Central memory CD8-positive, alpha-beta T cell (primary cell): ENCODE results near the gene RPL19.
"Not testable (repeated sequence)": the region's sequence is repeated elsewhere in the genome, so short reads cannot be mapped to it uniquely, and the experiment has no call there.

ENCODE experiments used
- ATAC-seq: fragments of 150-1000 bp; cut with Tn5 transposase; replicated peaks from 2 replicates; pipeline ENCODE4 v1.10.0; 2022; ENCODE audit warnings: mild to moderate bottlenecking, moderate FRiP score, moderate number of reproducible peaks; ENCODE audit not compliant: poor library complexity, severe bottlenecking; ENCODE audit errors: extremely low read depth
- DNase-seq, 2 donors: peaks; one replicate each; pipeline ENCODE4 v3.0.0; 2021; ENCODE audit warnings: low spot score in 2 of 2
- H3K27ac Mint-ChIP-seq: one replicate; pipeline ENCODE4 v1.8.0; 2022; ENCODE audit warnings: low read depth, mild to moderate bottlenecking, moderate library complexity, mixed read lengths
- H3K27me3 Mint-ChIP-seq: one replicate; pipeline ENCODE4 v1.8.0; 2022; ENCODE audit warnings: mixed read lengths
- H3K36me3 Mint-ChIP-seq: one replicate; pipeline ENCODE4 v1.8.0; 2022; ENCODE audit warnings: mild to moderate bottlenecking, moderate library complexity, mixed read lengths; ENCODE audit not compliant: insufficient read depth
- H3K4me1 Mint-ChIP-seq: one replicate; pipeline ENCODE4 v1.8.0; 2022; ENCODE audit warnings: mixed read lengths
- H3K4me3 Mint-ChIP-seq: one replicate; pipeline ENCODE4 v1.8.0; 2022; ENCODE audit warnings: mild to moderate bottlenecking, moderate library complexity, mixed read lengths
- H3K9me3 Mint-ChIP-seq: one replicate; pipeline ENCODE4 v1.8.0; 2022; ENCODE audit warnings: mixed read lengths

Gene RPL19

DNA sequence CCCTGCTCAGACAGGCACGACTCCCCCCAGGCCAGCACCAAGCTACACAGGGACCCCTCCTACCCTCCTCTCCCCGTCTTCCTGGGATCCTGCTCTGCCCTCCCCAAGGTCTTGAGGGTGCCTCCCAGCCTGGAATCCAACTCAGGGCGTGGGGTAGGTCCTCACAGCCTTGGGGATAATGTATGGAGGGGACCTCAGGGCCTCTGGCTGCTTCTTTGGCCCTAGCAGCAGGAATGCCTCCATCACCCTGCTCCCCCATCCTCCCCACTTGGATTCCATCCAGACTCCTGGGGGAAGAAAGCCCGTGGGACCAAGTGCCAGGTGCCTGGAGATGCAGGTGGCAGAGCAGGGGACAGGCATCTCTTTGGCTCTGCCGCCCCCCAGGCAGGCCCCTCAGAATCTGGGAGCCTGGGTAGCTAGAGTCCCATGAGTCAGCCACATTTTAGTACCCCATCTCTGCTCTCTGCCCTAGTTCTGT is 36.4 kb downstream of the RPL19 start:
- DNase-seq (no peak), ATAC-seq (no peak)
- Mint-ChIP-seq H3K9me3 (no peaks in the 10 kb centered on the region), H3K36me3 (peaks cover 9% of the 10 kb centered on the region), H3K4me3 (no peak overlapping the region), H3K27me3 (peaks cover 9% of the 10 kb centered on the region), H3K4me1 (peaks cover 45% of the 10 kb centered on the region), H3K27ac (peak overlapping the region; percentile 25)

DNA sequence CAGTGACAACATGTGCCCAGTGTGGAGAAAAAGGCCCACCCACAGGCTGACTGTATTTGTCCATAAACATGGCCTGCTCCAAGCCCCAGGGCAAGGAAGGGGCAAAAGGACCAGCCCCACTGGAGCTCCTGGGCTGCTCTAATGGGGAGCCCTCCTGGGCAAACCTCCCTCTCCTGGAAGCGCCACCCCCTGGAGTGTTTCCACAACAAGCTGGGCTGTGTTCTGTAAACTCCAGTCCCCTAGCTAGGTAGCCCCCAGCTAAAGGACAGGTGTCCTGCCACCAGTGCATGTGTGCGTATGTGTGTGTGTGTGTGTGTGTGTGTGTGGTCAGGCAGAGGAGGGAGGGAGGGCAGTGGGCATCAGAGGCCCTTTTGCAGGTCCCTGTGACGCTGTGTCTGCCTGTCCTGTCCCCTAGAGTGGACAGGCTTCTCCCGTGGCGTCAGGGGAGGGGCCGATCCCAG is 36.9 kb downstream of the RPL19 start:
- H3K27ac Mint-ChIP-seq: no peak overlapping the region

DNA sequence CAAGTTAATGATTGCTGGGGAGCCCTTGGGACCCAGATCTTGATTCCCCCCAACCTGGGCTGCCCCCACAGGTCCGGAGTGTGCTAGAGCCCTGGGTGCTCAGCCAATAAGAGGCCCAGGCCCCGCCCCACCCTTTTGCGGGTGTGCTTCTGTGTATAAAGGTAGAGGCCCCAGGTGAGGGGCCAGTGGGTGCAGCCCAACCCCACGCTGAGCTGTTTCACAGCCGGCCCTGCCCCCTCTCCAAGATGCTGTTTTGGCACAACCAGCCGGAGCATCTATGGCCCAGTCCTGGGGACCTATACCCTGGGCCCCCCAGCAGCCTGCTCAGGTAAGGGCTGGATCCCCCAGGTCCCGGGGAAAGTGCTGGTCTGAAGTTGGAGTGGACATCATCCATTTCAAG is 37.5 kb downstream of the RPL19 start:
- DNase-seq (no peak), ATAC-seq (no peak)
- H3K27me3 Mint-ChIP-seq: no peaks in the 10 kb centered on the region
- H3K4me3 Mint-ChIP-seq: no peak overlapping the region
- peaks cover 34% of the 10 kb centered on the region for H3K4me1 Mint-ChIP-seq
- H3K36me3 Mint-ChIP-seq: peaks cover 9% of the 10 kb centered on the region
- H3K9me3 Mint-ChIP-seq: no peaks in the 10 kb centered on the region
- H3K27ac Mint-ChIP-seq: peak overlapping the region; percentile 95

More for the DNA sequence above, 36.9 kb downstream of the RPL19 start:
- H3K36me3 Mint-ChIP-seq: peaks cover 9% of the 10 kb centered on the region
- peaks cover 4% of the 10 kb centered on the region for H3K27me3 Mint-ChIP-seq
- ATAC-seq: no peak
- no peaks in the 10 kb centered on the region for H3K9me3 Mint-ChIP-seq
- no peak overlapping the region for H3K4me3 Mint-ChIP-seq
- H3K4me1 Mint-ChIP-seq: peaks cover 40% of the 10 kb centered on the region
- DNase-seq: no peak

GRCh38 chr17:39238311-39238972 is 38.4 kb downstream of the RPL19 start:
- H3K36me3 Mint-ChIP-seq: peaks cover 9% of the 10 kb centered on the region
- H3K27ac Mint-ChIP-seq: peak overlapping the region; percentile 95
- peaks cover 34% of the 10 kb centered on the region for H3K4me1 Mint-ChIP-seq
- peak overlapping the region; percentile 82 for H3K4me3 Mint-ChIP-seq
- no peaks in the 10 kb centered on the region for H3K9me3 Mint-ChIP-seq
- DNase-seq (peak; percentile 60 to 81), ATAC-seq (peak; percentile 93)
- H3K27me3 Mint-ChIP-seq: no peaks in the 10 kb centered on the region

DNA sequence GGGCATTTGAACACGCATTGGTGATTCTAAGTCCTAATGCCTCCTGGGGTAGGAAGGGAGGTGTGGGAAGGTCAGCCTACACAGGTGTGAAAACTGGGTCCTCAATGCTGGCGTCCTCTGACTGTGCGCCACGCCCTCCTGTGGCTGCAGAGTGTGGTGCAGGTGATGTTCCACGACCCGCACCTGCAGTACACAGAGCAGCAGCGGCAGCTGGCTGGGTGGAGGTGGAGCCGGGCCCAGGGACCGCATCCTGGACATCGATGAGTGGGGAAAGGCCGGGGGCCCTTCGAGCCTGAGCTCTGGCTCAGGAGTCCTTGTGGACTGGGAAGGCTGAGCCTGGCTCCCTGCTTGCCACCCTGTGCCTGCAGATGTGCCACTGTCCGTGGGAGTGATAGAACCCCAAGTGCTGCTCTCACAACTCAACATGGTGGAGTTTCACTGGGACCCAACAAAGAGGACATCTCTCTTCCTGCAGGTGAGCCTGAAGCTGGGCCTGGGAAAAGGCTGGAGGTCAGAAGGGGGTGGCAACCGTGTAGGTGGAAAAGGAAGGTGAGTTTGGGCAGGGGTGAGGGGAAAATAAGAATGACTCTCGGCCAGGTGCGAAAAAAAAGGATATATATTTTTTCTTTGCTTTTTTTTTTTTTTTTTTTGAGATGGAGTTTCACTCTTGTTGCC is 39.7 kb downstream of the RPL19 start:
- DNase-seq (peak; percentile 51 to 54), ATAC-seq (no peak)
- H3K27ac Mint-ChIP-seq: peak overlapping the region; percentile 95
- no peaks in the 10 kb centered on the region for H3K27me3 Mint-ChIP-seq
- peaks cover 11% of the 10 kb centered on the region for H3K36me3 Mint-ChIP-seq
- H3K4me3 Mint-ChIP-seq: peak overlapping the region; percentile 31
- no peaks in the 10 kb centered on the region for H3K9me3 Mint-ChIP-seq
- peaks cover 45% of the 10 kb centered on the region for H3K4me1 Mint-ChIP-seq

- H3K4me3 Mint-ChIP-seq: no peak overlapping the region
- H3K27me3 Mint-ChIP-seq: no peaks in the 10 kb centered on the region
- no peaks in the 10 kb centered on the region for H3K9me3 Mint-ChIP-seq
- peaks cover 44% of the 10 kb centered on the region for H3K4me1 Mint-ChIP-seq
- ATAC-seq (no peak), DNase-seq (no peak)
- H3K27ac Mint-ChIP-seq: no peak overlapping the region
- peaks cover 13% of the 10 kb centered on the region for H3K36me3 Mint-ChIP-seq
Measured at GRCh38 chr17:39240631-39241030, 40.5 kb downstream of the RPL19 start.

DNA sequence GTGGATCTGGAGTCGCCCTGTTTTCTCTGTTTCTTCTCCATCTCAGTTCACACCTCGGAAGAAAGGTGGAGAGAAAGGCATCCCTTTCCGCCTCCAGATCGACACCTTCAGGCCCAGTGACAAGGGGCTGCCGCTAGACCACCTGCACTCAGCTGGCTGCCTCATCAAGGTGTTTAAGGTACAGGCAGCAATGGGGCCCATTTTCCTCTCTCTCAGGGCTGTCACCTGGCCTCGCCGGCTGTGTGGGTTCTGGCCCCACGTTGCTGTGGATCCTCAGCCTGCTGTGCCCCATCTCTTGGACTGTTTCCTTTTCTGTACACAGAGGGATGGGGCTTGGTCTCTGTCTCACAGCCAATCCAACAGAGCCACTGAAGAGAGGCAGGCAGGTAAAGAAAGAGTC is 43.1 kb downstream of the RPL19 start:
- H3K27ac Mint-ChIP-seq: no peak overlapping the region
- no peaks in the 10 kb centered on the region for H3K9me3 Mint-ChIP-seq
- no peaks in the 10 kb centered on the region for H3K27me3 Mint-ChIP-seq
- H3K4me1 Mint-ChIP-seq: peaks cover 33% of the 10 kb centered on the region
- H3K36me3 Mint-ChIP-seq: peaks cover 13% of the 10 kb centered on the region
- no peak overlapping the region for H3K4me3 Mint-ChIP-seq
- ATAC-seq: no peak
- no peak for DNase-seq

DNA sequence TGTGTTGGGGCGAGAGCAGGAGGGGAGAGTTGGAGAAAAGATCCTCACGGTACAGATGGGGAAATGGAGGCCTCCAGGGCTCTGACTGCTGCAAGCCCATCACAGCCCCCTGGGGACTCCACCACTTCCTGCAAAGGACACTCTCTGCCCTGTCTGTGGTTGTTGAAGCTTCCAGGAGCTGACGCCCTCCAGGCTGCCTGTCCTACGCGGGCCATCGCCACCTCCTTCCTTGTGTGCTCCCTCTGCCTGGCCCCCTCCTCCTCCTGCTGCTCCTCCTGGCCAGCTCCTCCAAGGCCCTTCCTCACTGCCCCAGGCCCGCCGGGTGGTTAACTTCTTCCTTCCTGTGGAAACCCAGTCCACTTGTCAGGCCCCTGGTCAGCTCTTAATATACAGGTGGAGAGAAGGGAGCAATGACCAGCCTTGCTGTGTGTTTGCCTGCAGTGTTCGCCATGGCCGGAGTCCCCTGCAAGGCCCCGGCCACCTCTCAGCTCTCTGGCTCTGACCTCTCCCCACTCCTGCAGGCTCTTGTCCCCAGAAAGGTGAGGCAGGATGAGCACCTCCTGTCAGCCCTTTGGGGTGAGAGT is 44.0 kb downstream of the RPL19 start:
- ATAC-seq: no peak
- peaks cover 15% of the 10 kb centered on the region for H3K36me3 Mint-ChIP-seq
- no peaks in the 10 kb centered on the region for H3K9me3 Mint-ChIP-seq
- no peak for DNase-seq
- no peak overlapping the region for H3K4me3 Mint-ChIP-seq
- H3K27ac Mint-ChIP-seq: no peak overlapping the region
- H3K4me1 Mint-ChIP-seq: peaks cover 23% of the 10 kb centered on the region
- H3K27me3 Mint-ChIP-seq: no peaks in the 10 kb centered on the region

DNA sequence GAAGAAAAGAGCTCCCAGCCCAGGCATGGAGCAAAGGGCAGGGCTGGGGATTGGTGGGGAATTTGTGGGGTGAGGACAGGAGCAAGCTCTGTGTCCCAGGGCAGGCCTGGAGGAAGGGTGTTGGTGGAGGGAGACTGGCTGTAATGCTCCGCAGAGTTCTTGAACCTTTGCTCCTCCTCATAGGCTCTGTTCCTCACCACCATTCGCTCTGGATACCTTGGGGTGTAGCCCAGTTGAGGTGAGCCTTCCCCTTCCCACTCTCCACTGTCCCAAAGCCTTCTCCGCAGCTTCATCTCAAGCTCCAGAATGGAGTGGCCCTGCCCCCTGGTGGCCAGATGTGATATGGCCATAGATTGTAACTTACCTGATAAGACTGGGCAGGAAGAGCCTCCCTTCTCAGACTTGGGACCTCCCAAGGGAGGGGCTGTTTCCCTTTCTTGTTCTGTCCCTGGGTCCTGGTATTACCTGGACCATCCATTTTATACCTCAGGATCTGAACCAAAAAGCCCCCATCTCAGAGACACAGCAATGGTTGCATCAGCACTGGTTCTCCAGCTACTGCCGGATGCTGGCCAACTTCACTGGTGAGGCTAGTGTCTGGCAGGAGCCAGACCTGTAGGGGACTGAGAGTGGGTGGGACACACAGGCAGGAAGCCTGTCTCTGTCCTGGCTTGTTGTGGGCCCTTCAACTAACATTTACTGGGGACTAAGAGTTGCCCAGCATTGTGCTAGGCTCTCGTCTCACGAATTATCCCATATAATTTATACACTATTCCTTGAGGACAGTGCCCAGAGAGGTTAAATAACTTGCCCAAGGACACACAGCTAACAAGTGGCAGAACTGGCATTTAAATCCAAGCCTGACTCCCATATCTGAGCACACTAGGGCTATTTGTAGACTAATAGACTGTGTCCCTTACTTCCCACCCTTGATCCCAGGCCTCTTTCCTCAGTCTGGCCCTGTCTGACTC is 44.8 kb downstream of the RPL19 start:
- H3K36me3 Mint-ChIP-seq: peaks cover 14% of the 10 kb centered on the region
- peaks cover 15% of the 10 kb centered on the region for H3K4me1 Mint-ChIP-seq
- DNase-seq: peak; percentile 75 to 82
- peak; percentile 79 for ATAC-seq
- no peak overlapping the region for H3K4me3 Mint-ChIP-seq
- H3K27me3 Mint-ChIP-seq: no peaks in the 10 kb centered on the region
- H3K27ac Mint-ChIP-seq: no peak overlapping the region
- no peaks in the 10 kb centered on the region for H3K9me3 Mint-ChIP-seq

DNA sequence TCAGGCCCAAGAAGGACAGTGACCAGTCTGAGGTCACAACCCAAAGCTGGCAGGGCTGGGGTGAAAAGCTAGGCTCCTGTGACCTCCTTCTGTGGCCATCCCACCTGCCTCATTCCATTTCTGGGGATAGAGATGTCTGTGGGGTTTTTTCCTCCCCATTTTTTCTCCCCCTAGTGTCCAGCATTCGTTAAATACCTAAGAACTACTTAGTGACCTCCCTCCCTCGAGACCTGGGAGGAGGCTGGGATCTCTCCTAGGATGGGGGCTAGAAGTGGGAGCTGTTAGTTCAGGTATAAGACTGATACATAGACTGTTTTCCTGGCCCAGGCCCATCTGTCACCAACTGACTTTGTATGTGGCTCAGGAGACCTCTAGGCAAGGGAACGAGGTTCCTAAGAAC is 46.2 kb downstream of the RPL19 start:
- no peak for DNase-seq
- Mint-ChIP-seq H3K9me3 (no peaks in the 10 kb centered on the region), H3K27ac (no peak overlapping the region), H3K4me1 (peaks cover 14% of the 10 kb centered on the region), H3K4me3 (no peak overlapping the region), H3K27me3 (no peaks in the 10 kb centered on the region), H3K36me3 (peaks cover 11% of the 10 kb centered on the region)
- no peak for ATAC-seq

DNA sequence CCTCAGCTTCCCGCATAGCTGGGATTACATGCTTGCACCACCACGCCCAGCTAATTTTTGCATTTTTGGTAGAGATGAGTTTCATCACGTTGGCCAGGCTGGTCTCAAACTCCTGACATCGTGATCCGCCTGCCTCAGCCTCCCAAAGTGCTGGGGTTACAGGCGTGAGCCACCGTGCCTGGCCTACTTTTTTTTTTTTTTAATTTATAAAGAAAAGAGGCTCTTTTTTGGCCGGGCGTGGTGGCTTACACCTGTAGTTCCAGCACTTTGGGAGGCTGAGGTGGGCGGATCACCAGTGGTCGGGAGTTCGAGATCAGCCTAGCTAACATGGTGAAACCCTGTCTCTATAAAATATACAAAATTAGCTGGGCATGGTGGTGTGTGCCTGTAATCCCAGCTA is 50.0 kb downstream of the RPL19 start:
- H3K9me3 Mint-ChIP-seq, H3K4me3 Mint-ChIP-seq, DNase-seq, H3K27ac Mint-ChIP-seq, H3K27me3 Mint-ChIP-seq, H3K4me1 Mint-ChIP-seq, ATAC-seq: not testable (repeated sequence)
- H3K36me3 Mint-ChIP-seq: peaks cover 24% of the 10 kb centered on the region

- H3K4me3 Mint-ChIP-seq: no peak overlapping the region
- ATAC-seq (no peak), DNase-seq (no peak)
- peaks cover 37% of the 10 kb centered on the region for H3K36me3 Mint-ChIP-seq
- no peaks in the 10 kb centered on the region for H3K9me3 Mint-ChIP-seq
- no peaks in the 10 kb centered on the region for H3K27me3 Mint-ChIP-seq
- H3K27ac Mint-ChIP-seq: no peak overlapping the region
- no peaks in the 10 kb centered on the region for H3K4me1 Mint-ChIP-seq
Measured at GRCh38 chr17:39251997-39252396, 51.9 kb downstream of the RPL19 start.
